SK-N-SH (cell line): Measurements from ENCODE around the gene ZNF646. TPM values are rescaled to one million over a fixed set of nuclear protein-coding genes. Genes with fewer than 3 reads are reported as not detected.

ENCODE experiments used
- CTCF ChIA-PET: fragments of 300-600, 350-600 bp; formaldehyde crosslinking; extraction: SDS; loops from one replicate; lab custom pipeline; 2021; lab: Yijun Ruan, JAX
- POLR2A ChIA-PET: fragments of 350-600 bp; sonication (Branson Sonifier 250); formaldehyde crosslinking; extraction: SDS; loops from one replicate; lab custom pipeline; 2020; ENCODE audit warnings: antibody characterized with exemption, inconsistent platforms; lab: Yijun Ruan, JAX
- DNase-seq: peaks from one replicate; pipeline ENCODE4 v3.0.0; 2012
- H2AFZ ChIP-seq: fragments of 200-600 bp; sonication (generic); 2 replicates; pipeline ENCODE4 v1.8.1; 2016; ENCODE audit warnings: antibody characterized with exemption, mild to moderate bottlenecking, low read depth
- H3F3A ChIP-seq: fragments of 200-600 bp; sonication (generic); replicated peaks from 2 replicates; pipeline ENCODE3; 2016; ENCODE audit warnings: antibody characterized with exemption, mild to moderate bottlenecking; ENCODE audit not compliant: insufficient read depth
- H3K27ac ChIP-seq, 2 experiments: fragments of 200-500 bp in 1 of 2; fragments of 200-600 bp in 1 of 2; sonication (Bioruptor generic) in 1 of 2; sonication (generic), shearing (Covaris generic) in 1 of 2; 2 replicates each; pipeline versions ENCODE4 v1.5.1 to v1.6.1; 2014 to 2016; ENCODE audit warnings: low read depth in 2 of 2, inconsistent platforms in 1 of 2, low read length in 1 of 2, mild to moderate bottlenecking in 1 of 2, mixed read lengths in 1 of 2
- H3K27me3 ChIP-seq: fragments of 200-600 bp; sonication (generic), shearing (Covaris generic); 2 replicates; pipeline ENCODE4 v1.6.1; 2016; ENCODE audit warnings: mixed run types; ENCODE audit not compliant: insufficient read depth
- H3K36me3 ChIP-seq, 2 experiments: fragments of 200-500 bp in 1 of 2; fragments of 200-600 bp in 1 of 2; sonication (Bioruptor generic) in 1 of 2; sonication (generic) in 1 of 2; replicated peaks in 1 of 2; 2 replicates each; pipeline versions ENCODE3 to v1.5.1; 2014 to 2016; ENCODE audit warnings: low read length in 1 of 2, mild to moderate bottlenecking in 1 of 2; ENCODE audit not compliant: insufficient read depth in 2 of 2, control insufficient read depth in 1 of 2
- H3K4me1 ChIP-seq, 2 experiments: fragments of 200-500 bp in 1 of 2; fragments of 200-600 bp in 1 of 2; sonication (Bioruptor generic) in 1 of 2; sonication (generic), shearing (Covaris generic) in 1 of 2; 2 replicates each; pipeline versions ENCODE4 v1.5.1 to v1.6.1; 2014 to 2016; ENCODE audit warnings: low read depth in 1 of 2, low read length in 1 of 2, mixed run types in 1 of 2; ENCODE audit not compliant: insufficient read depth in 2 of 2, control insufficient read depth in 1 of 2
- H3K4me2 ChIP-seq: fragments of 200-600 bp; sonication (generic), shearing (Covaris generic); 2 replicates; pipeline ENCODE4 v1.6.1; 2017; ENCODE audit warnings: mixed run types
- H3K4me3 ChIP-seq, 2 experiments: fragments of 200-500 bp in 1 of 2; fragments of 200-600 bp in 1 of 2; sonication (Bioruptor generic) in 1 of 2; sonication (generic), shearing (Covaris generic) in 1 of 2; 2 replicates each; pipeline versions ENCODE4 v1.5.1 to v1.8.1; 2014 to 2016; ENCODE audit warnings: low read depth in 2 of 2, inconsistent platforms in 1 of 2, low read length in 1 of 2, mild to moderate bottlenecking in 1 of 2, mixed read lengths in 1 of 2, moderate library complexity in 1 of 2
- H3K79me2 ChIP-seq: fragments of 200-600 bp; sonication (generic); 2 replicates; pipeline ENCODE4 v1.8.1; 2017; ENCODE audit warnings: mild to moderate bottlenecking; ENCODE audit not compliant: insufficient read depth
- H3K9ac ChIP-seq: fragments of 200-600 bp; sonication (generic); 2 replicates; pipeline ENCODE4 v1.6.1; 2017; ENCODE audit warnings: mixed run types
- H3K9me2 ChIP-seq: fragments of 200-600 bp; sonication (generic); 2 replicates; pipeline ENCODE4 v1.6.1; 2017; ENCODE audit warnings: mixed run types
- H3K9me3 ChIP-seq: fragments of 200-600 bp; sonication (generic); 2 replicates; pipeline ENCODE4 v1.6.1; 2017; ENCODE audit warnings: mixed run types, mild to moderate bottlenecking, moderate library complexity
- H4K20me1 ChIP-seq: fragments of 200-600 bp; sonication (generic); 2 replicates; pipeline ENCODE4 v1.6.1; 2017; ENCODE audit warnings: mild to moderate bottlenecking, mixed run types; ENCODE audit not compliant: insufficient read depth
- FOXJ3 ChIP-seq: sonication (generic); formaldehyde crosslinking; IDR thresholded peaks from 2 replicates; pipeline ENCODE4 v1.5.1; 2020; ENCODE audit warnings: mild to moderate bottlenecking, missing genetic modification reagents
- FOXM1 ChIP-seq: IDR thresholded peaks from 2 replicates; pipeline ENCODE4 v1.4.0; 2012; ENCODE audit warnings: low read depth, mild to moderate bottlenecking
- GATA2 ChIP-seq: sonication (generic); formaldehyde crosslinking; IDR thresholded peaks from 2 replicates; pipeline ENCODE4 v1.5.0; 2020; ENCODE audit warnings: mild to moderate bottlenecking, missing genetic modification reagents
- JUND ChIP-seq: IDR thresholded peaks from 2 replicates; pipeline ENCODE4 v1.4.0; 2012
- MEF2A ChIP-seq: IDR thresholded peaks from 2 replicates; pipeline ENCODE4 v1.4.0; 2012; ENCODE audit warnings: low read depth, borderline replicate concordance
- MXI1 ChIP-seq: IDR thresholded peaks from 2 replicates; pipeline ENCODE4 v1.6.1; 2012; ENCODE audit warnings: mild to moderate bottlenecking, low read depth, low read length, improper control_type of control experiment
- PBX3 ChIP-seq: IDR thresholded peaks from 2 replicates; pipeline ENCODE4; 2012
- POLR2AphosphoS5 ChIP-seq: IDR thresholded peaks from 2 replicates; pipeline ENCODE4 v1.6.1; 2012; ENCODE audit warnings: low read depth, low read length
- SMC3 ChIP-seq: IDR thresholded peaks from 2 replicates; pipeline ENCODE4 v1.6.1; 2012; ENCODE audit warnings: low read depth, low read length, improper control_type of control experiment
- TAF1 ChIP-seq: IDR thresholded peaks from 2 replicates; pipeline ENCODE4 v1.6.1; 2012; ENCODE audit warnings: low read depth, mild to moderate bottlenecking, low read length, moderate library complexity, borderline replicate concordance
- TCF12 ChIP-seq: IDR thresholded peaks from 2 replicates; pipeline ENCODE4 v1.4.0; 2012
- USF2 ChIP-seq: fragments of 150-350 bp; IDR thresholded peaks from 2 replicates; pipeline ENCODE4 v1.6.1; 2017; ENCODE audit warnings: antibody characterized with exemption, low read length, low read depth, borderline replicate concordance
- whole genome bisulfite sequencing: methylation state at CpG from one replicate; pipeline ENCODE4 v1.1.6; 2017; ENCODE audit warnings: low lambda C conversion rate; 5-methylcytosine and 5-hydroxymethylcytosine counted together
- polyA plus RNA-seq, 3 experiments: library from polyadenylated mRNA; depleted of rRNA; stranded (reverse); fragments of >200 nt; gene quantifications; 2 replicates each; pipeline ENCODE4 v1.2.3, GENCODE V29; 2012
- TF ChIP-seq, protein P1 (sequence below): fragments of 200-600 bp; sonication (generic); IDR thresholded peaks from 2 replicates; pipeline ENCODE4 v1.6.1; 2017; ENCODE audit warnings: antibody characterized with exemption, mild to moderate bottlenecking, moderate library complexity

The ZNF646 gene
- polyA plus RNA-seq, 1 of the 3 experiments (the other 2 are of a cell fraction), result 3.4 TPM

DNA sequence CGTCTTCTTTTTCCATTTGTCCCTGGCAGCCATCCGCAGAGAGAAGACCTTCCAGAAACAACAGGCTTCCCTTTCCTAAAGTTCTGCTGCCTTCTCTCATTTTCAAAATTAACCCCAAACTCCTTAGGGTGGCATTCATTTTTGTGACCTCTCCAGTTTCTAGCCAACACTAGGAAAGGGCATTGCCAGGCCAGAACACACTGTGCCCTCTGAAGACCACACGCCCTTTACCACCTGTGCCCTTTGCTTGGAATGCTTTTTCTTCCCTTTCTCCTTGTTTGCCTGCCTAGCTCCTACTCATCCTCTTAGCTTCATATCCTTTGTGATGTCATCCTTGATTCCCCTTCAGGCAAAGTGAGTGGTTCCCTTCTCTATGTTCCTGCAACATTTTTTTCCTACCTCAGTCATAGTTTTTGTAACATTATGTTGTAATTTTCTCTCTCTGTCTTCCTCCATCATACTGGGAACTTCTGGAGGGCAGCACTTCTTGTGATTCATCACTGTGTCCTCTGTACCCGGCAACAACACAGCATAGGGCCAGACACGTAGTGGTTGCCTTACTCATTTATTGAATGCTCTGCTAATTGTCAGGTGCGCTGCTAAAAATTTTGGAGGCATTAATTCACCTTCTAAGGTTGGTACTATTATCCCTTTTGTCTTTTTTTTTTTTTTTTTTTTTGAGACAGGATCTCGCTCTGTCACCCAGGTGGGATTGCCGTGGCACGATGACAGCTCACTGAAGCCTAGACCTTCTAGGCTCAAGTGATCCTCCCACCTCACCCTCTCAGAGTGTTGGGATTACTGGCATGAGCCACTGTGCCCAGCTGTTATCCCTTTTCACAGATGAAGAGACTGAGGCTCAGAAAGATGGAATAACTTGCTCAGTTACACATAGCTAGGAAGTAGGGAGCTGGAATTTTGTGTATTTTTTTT, 44.3 kb downstream of the ZNF646 start:
- no peaks in the 10 kb centered on the region for H3K9me3 ChIP-seq

More for the DNA sequence above, 44.3 kb downstream of the ZNF646 start:
- no peak overlapping the region for H2AFZ ChIP-seq
- H3K9me2 ChIP-seq, result no peaks in the 10 kb centered on the region
- H3F3A ChIP-seq, result peaks cover 14% of the 10 kb centered on the region
- H3K4me2 ChIP-seq, result peak overlapping the region; percentile 98
- H3K4me3 ChIP-seq, result peak overlapping the region; percentile 61 to 95
- ChIA-PET CTCF (interaction anchor here (3.9 kb wide), 1 partner anchor 24 kb away, joined by 28 read pairs; no protein-coding TSS in a partner anchor), POLR2A (interaction anchor here (1.2 to 2.9 kb wide), 10 partner anchors 11 to 353 kb away, joined by 3 to 43 read pairs (median 8); partner anchors contain the start of genes FUS, PRSS8, TGFB1I1 and VKORC1)
- peaks cover 40% of the 10 kb centered on the region for H3K79me2 ChIP-seq
- H3K27me3 ChIP-seq, result no peaks in the 10 kb centered on the region
- peaks cover 6 to 8% of the 10 kb centered on the region in 2 experiments; a peak in 2 of 4 replicates for H3K4me1 ChIP-seq
- H4K20me1 ChIP-seq, result peaks cover 5% of the 10 kb centered on the region; the same call in 1 of the 2 replicates
- peak overlapping the region; percentile 66 to 83 for H3K27ac ChIP-seq
- H3K36me3 ChIP-seq, result peaks cover 23 to 37% of the 10 kb centered on the region in 2 experiments
- peak overlapping the region; percentile 87 for H3K9ac ChIP-seq
- TF ChIP-seq MEF2A, result no peak
- TF ChIP-seq POLR2AphosphoS5, result no peak
- no peak for TF ChIP-seq SMC3
- TF ChIP-seq GATA2 (CRISPR knock-in tag), result no peak
- no peak for TF ChIP-seq JUND
- TF ChIP-seq FOXM1, result no peak
- TF ChIP-seq PBX3, result no peak
- no peak for TF ChIP-seq USF2
- TF ChIP-seq, protein P1, sequence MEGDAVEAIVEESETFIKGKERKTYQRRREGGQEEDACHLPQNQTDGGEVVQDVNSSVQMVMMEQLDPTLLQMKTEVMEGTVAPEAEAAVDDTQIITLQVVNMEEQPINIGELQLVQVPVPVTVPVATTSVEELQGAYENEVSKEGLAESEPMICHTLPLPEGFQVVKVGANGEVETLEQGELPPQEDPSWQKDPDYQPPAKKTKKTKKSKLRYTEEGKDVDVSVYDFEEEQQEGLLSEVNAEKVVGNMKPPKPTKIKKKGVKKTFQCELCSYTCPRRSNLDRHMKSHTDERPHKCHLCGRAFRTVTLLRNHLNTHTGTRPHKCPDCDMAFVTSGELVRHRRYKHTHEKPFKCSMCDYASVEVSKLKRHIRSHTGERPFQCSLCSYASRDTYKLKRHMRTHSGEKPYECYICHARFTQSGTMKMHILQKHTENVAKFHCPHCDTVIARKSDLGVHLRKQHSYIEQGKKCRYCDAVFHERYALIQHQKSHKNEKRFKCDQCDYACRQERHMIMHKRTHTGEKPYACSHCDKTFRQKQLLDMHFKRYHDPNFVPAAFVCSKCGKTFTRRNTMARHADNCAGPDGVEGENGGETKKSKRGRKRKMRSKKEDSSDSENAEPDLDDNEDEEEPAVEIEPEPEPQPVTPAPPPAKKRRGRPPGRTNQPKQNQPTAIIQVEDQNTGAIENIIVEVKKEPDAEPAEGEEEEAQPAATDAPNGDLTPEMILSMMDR, result no peak
- no peak for TF ChIP-seq FOXJ3 (CRISPR knock-in tag)
- TF ChIP-seq MXI1, result no peak
- TF ChIP-seq TAF1, result no peak
- TF ChIP-seq TCF12, result no peak
- no peak for DNase-seq
- 54% methylated on average over 9 of the region's 9 CpGs for WGBS
